ENCODE data around the gene CPNE5.

DNA sequence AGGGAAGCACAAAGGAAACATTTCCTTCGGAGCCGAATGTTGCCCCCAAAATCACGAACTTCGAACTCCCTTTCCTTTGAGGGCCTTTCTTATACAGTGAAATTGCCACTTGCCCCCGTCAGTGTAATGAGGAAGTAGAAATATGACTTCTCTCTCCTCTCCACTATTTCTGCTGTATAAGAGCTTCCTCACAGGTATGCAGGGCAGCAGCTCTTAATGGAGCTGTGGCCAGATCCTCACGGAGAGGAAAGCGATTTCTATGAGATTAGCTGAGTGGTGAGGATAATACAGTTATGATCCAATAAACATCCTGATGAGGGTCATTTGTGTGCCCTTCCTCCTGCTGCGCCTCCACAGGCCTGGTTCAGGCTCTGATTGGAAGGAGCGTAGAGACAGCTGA lies 10.8 kb upstream of the CPNE5 start:
- TF ChIP-seq, protein P1, sequence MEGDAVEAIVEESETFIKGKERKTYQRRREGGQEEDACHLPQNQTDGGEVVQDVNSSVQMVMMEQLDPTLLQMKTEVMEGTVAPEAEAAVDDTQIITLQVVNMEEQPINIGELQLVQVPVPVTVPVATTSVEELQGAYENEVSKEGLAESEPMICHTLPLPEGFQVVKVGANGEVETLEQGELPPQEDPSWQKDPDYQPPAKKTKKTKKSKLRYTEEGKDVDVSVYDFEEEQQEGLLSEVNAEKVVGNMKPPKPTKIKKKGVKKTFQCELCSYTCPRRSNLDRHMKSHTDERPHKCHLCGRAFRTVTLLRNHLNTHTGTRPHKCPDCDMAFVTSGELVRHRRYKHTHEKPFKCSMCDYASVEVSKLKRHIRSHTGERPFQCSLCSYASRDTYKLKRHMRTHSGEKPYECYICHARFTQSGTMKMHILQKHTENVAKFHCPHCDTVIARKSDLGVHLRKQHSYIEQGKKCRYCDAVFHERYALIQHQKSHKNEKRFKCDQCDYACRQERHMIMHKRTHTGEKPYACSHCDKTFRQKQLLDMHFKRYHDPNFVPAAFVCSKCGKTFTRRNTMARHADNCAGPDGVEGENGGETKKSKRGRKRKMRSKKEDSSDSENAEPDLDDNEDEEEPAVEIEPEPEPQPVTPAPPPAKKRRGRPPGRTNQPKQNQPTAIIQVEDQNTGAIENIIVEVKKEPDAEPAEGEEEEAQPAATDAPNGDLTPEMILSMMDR (conservative IDR thresholded peaks at IDR 0.05; ENCODE audit: low read length), result no peak
- TF ChIP-seq EZH2phosphoT487 (IDR thresholded peaks at IDR 0.05; ENCODE audit: borderline replicate concordance), result no peak

Data from Loucy (cell line).